Cardiac muscle cell (in vitro differentiated cells and primary cell): ENCODE measurements around the gene SFXN4. TPM values are rescaled to one million over a fixed set of nuclear protein-coding genes. Genes with fewer than 3 reads are reported as not detected.

ENCODE experiments used
- DNase-seq, 2 donors: peaks; one replicate each; pipeline versions ENCODE4 v3.0.0 to v3.0.0-alpha.2; 2010 to 2017; ENCODE audit warnings: low read depth in 1 of 2, low spot score in 1 of 2
- H3K27ac ChIP-seq: fragments of 200-600 bp; sonication (generic); 2 replicates; pipeline ENCODE4 v1.5.1; 2016
- H3K27me3 ChIP-seq: fragments of 200-600 bp; sonication (generic); 2 replicates; pipeline ENCODE4 v1.6.0; 2016; ENCODE audit warnings: control low read depth
- H3K36me3 ChIP-seq: fragments of 200-600 bp; sonication (generic); 2 replicates; pipeline ENCODE4 v1.5.1; 2016; ENCODE audit warnings: control low read depth
- H3K4me1 ChIP-seq: fragments of 200-600 bp; sonication (generic); 2 replicates; pipeline ENCODE4 v1.8.1; 2017; ENCODE audit warnings: low read depth, mild to moderate bottlenecking, mixed run types
- H3K4me3 ChIP-seq: fragments of 200-600 bp; sonication (generic); 2 replicates; pipeline ENCODE4 v1.5.1; 2016; ENCODE audit warnings: mild to moderate bottlenecking
- H3K9me3 ChIP-seq: fragments of 200-600 bp; sonication (generic); 2 replicates; pipeline ENCODE4 v1.5.1; 2017; ENCODE audit warnings: low read depth, mild to moderate bottlenecking, control low read depth
- polyA plus RNA-seq: library from polyadenylated mRNA; unstranded; fragments of >200 nt; fragmentation: Nextera tagmentation; extraction: Ambion mirVana; gene quantifications from 2 replicates; pipeline ENCODE4 v1.2.1, GENCODE V29; 2016
- total RNA-seq: library from RNA; depleted of rRNA; stranded (reverse); fragments of >200 nt; gene quantifications from 2 replicates; pipeline ENCODE4 v1.2.3, GENCODE V29; 2016
- TF ChIP-seq, protein P1 (sequence below): IDR thresholded peaks from 2 replicates; pipeline ENCODE4 v1.5.1; 2012; ENCODE audit warnings: low read depth, mild to moderate bottlenecking, low read length

The SFXN4 gene
- total and polyA plus RNA-seq, 2 experiments from 2014 or later, result 21.4 to 53.2 TPM

DNA sequence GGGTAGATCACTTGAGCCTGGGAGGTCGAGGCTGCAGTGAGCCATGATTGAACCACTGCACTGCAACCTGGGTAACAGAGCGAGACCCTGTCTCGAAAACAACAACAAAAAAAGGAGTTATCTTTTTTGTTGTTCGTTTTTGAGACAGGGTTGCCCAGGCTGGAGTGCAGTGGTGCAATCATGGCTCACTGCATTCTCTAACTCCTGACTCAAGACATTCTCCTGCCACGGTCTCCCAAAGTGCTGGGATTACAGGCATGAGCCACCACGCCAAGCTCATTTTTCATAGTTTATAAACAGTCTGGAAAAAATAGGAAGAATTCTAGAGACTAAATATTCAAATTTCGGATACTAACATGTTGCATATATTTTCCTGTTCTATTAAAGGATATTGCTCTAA, 29.4 kb downstream of the SFXN4 start:
- Histone ChIP-seq H3K9me3 (no peaks in the 10 kb centered on the region), H3K36me3 (peaks cover 12% of the 10 kb centered on the region), H3K4me1 (no peaks in the 10 kb centered on the region), H3K4me3 (no peak overlapping the region), H3K27me3 (no peaks in the 10 kb centered on the region), H3K27ac (no peak overlapping the region)
- TF ChIP-seq, protein P1, sequence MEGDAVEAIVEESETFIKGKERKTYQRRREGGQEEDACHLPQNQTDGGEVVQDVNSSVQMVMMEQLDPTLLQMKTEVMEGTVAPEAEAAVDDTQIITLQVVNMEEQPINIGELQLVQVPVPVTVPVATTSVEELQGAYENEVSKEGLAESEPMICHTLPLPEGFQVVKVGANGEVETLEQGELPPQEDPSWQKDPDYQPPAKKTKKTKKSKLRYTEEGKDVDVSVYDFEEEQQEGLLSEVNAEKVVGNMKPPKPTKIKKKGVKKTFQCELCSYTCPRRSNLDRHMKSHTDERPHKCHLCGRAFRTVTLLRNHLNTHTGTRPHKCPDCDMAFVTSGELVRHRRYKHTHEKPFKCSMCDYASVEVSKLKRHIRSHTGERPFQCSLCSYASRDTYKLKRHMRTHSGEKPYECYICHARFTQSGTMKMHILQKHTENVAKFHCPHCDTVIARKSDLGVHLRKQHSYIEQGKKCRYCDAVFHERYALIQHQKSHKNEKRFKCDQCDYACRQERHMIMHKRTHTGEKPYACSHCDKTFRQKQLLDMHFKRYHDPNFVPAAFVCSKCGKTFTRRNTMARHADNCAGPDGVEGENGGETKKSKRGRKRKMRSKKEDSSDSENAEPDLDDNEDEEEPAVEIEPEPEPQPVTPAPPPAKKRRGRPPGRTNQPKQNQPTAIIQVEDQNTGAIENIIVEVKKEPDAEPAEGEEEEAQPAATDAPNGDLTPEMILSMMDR, result no peak
- DNase-seq, result peak in 1 of 2 donors; percentile 72

DNA sequence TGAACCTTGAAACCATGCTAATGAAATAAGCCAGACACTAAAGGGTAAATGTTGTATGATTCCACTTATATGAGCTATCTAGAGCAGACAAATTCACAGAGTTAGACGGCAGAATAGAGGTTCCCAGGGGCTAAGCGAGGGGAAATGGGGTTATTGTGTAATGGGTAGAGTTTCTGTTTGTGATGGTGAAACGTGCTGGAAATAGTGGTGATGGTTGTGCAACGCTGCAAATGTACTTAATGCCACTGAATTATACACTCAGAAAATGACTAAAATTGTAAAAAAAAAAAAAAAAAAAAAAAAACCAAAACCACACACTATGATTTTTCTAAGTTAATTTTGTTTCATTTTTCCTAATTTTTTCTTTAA, 30.0 kb downstream of the SFXN4 start:
- DNase-seq, result peak in 1 of 2 donors; percentile 95
- Histone ChIP-seq H3K4me3 (no peak overlapping the region), H3K36me3 (peaks cover 16% of the 10 kb centered on the region), H3K27me3 (no peaks in the 10 kb centered on the region), H3K27ac (no peak overlapping the region), H3K4me1 (no peaks in the 10 kb centered on the region), H3K9me3 (no peaks in the 10 kb centered on the region)
- TF ChIP-seq, protein P1, result no peak

DNA sequence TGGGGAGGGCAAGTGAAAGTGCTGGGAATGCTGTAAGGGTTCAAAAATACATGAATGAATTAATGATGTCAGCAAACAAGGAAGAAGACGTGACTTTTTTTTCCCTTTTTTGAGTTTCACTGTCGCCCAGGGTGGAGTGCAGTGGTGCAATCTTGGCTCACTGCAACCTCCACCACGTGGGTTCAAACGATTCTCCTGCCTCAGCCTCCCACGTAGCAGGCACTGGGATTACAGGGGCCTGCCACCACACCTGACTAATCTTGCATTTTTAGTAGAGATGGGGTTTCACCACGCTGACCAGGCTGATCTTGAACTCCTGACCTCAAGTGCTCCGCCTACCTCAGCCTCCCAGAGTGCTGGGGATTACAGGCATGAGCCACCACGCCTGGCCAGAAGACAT, 31.6 kb downstream of the SFXN4 start:
- Histone ChIP-seq H3K4me3 (no peak overlapping the region), H3K4me1 (no peaks in the 10 kb centered on the region), H3K27ac (no peak overlapping the region), H3K9me3 (no peaks in the 10 kb centered on the region), H3K27me3 (no peaks in the 10 kb centered on the region), H3K36me3 (peaks cover 20% of the 10 kb centered on the region)
- DNase-seq, result no peak
- TF ChIP-seq, protein P1, result no peak

DNA sequence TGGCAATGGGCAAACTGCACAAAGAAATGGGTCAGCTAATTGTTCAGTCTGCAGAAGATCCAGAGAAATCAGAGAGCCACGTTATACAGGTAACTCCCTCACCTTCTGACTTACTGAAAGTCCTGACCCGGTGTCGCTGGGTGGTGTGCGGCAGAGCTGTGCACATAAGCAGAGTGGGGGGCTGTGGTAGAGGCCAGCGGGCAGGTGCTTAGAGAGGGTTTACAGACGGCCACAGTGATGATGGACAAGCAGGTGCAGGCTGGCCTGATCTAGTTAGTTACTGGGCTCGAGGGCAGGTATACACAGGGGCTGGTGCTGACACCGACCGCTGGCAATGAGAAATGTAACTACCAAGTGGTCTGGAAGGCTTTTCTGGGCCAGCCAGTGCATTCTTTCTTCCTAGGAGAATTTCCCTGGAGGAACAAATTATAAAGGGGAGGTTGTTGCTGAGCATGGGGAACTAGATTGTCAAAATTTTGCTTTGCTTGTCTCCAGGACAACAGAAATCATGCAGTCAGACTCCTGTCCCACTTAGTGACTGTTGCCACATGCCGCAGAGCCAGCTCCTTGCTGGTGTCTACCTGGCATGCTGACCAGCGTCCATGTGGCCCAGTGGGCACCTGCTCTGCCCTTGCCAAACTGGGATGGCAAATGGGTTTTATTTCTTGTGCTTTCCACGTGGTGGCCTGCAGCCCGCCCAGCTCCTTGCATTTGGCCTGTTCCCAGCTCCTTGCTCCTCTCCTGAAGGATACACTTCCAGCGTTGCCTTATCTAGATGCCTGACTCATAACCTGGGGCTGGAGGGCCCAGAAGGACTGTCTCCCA, 32.8 kb downstream of the SFXN4 start:
- no peak overlapping the region for H3K27ac ChIP-seq
- no peaks in the 10 kb centered on the region for H3K9me3 ChIP-seq
- no peaks in the 10 kb centered on the region for H3K4me1 ChIP-seq
- H3K36me3 ChIP-seq, result peaks cover 20% of the 10 kb centered on the region
- TF ChIP-seq, protein P1, result no peak
- H3K27me3 ChIP-seq, result no peaks in the 10 kb centered on the region
- no peak overlapping the region for H3K4me3 ChIP-seq
- DNase-seq, result no peak

DNA sequence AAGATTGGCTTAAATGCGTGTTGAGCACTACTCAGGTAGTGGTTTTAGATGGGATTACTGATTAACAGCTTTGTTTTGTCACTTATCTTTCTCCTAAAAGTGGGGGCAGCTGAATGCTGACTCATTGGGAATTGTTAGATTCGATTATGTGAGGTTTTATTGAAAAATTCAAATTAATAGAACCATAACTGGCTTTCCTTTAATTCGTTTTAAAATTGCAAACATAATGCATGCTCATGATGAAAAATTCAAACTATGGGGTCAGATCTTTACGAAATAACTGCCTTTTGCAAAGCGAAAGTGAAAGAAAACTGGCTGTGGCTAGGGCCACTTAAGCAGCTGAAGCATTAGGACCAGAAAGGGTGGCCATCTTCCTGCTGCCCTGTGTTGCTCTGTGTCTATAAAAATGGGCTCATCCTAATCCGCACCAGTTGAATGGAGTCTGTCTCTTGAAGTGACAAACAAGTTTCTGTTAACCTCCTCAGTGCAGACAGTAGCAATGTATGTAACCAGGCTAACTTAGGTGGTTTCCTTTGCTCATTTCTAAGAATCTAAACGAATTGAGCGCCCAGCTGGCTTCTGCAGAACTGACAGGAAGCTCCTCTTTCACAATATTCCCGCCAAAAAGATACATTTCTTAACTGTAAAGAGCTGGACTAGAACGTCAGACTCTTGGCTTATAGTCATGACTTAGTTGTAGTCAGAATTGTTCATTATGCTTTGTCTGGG, 33.8 kb downstream of the SFXN4 start:
- Histone ChIP-seq H3K4me1 (no peaks in the 10 kb centered on the region), H3K27me3 (no peaks in the 10 kb centered on the region), H3K9me3 (no peaks in the 10 kb centered on the region), H3K27ac (peak overlapping the region; percentile 34), H3K4me3 (no peak overlapping the region), H3K36me3 (peaks cover 20% of the 10 kb centered on the region)
- TF ChIP-seq, protein P1, result no peak
- DNase-seq, result peak in 1 of 2 donors; percentile 76
